ENCODE data around the gene CTXN2. TPM values are rescaled to one million over a fixed set of nuclear protein-coding genes. Genes with fewer than 3 reads are reported as not detected.

The CTXN2 gene
- total and polyA plus RNA-seq, 3 donors from 2014 or later = 0.25 to 1.6 (median 1.0) TPM

Other genes with a start within 250 kb of the CTXN2 start
- gene SLC24A5, start 70.7 kb upstream of the CTXN2 start, total RNA-seq = under 1 TPM in 1 of 2 donors, not detected in 1; 0.63 TPM
- 1.8 TPM for gene SLC24A5, start 70.7 kb upstream of the CTXN2 start, polyA plus RNA-seq (ENCODE audit: insufficient read depth, low read depth, low replicate concordance)
- gene MYEF2, start 13.4 kb upstream of the CTXN2 start, total RNA-seq = 10 to 100 TPM; 69.9 to 93.8 TPM
- gene MYEF2, start 13.4 kb upstream of the CTXN2 start, polyA plus RNA-seq (ENCODE audit: insufficient read depth, low read depth, low replicate concordance) = 69.3 TPM
- gene SLC12A1, start 14.6 kb downstream of the CTXN2 start, total RNA-seq = under 1 TPM; 0.55 to 0.62 TPM
- gene SLC12A1, start 14.6 kb downstream of the CTXN2 start, polyA plus RNA-seq (ENCODE audit: insufficient read depth, low read depth, low replicate concordance) = 1.2 TPM
- gene DUT, start 139.8 kb downstream of the CTXN2 start, total RNA-seq = 10 to 100 TPM; 76.1 to 95.4 TPM
- gene DUT, start 139.8 kb downstream of the CTXN2 start, polyA plus RNA-seq (ENCODE audit: insufficient read depth, low read depth, low replicate concordance) = 72.9 TPM